H9 (cell line): ENCODE measurements around the gene SLC25A18. TPM values are rescaled to one million over a fixed set of nuclear protein-coding genes. Genes with fewer than 3 reads are reported as not detected.
"Not testable (repeated sequence)": the region's sequence is repeated elsewhere in the genome, so short reads cannot be mapped to it uniquely, and the experiment has no call there.

Experiments
- DNase-seq: peaks from one replicate; pipeline ENCODE4 v3.0.0-alpha.2; 2017
- H2AFZ ChIP-seq: one replicate; pipeline ENCODE4 v1.6.1; 2013; ENCODE audit warnings: mild to moderate bottlenecking, low read length, control low read depth, moderate library complexity
- H2AK5ac ChIP-seq: 2 replicates; pipeline ENCODE4 v1.6.1; 2013; ENCODE audit warnings: low read length, control low read depth, mixed read lengths; ENCODE audit not compliant: insufficient read length
- H2BK120ac ChIP-seq: one replicate; pipeline ENCODE4 v1.6.1; 2013; ENCODE audit warnings: low read depth, mild to moderate bottlenecking, low read length, control low read depth, inconsistent platforms; ENCODE audit not compliant: poor library complexity, severe bottlenecking
- H2BK12ac ChIP-seq: 2 replicates; pipeline ENCODE4 v1.6.1; 2013; ENCODE audit warnings: low read length, control low read depth, mixed read lengths, low read depth; ENCODE audit not compliant: insufficient read length
- H2BK15ac ChIP-seq: 2 replicates; pipeline ENCODE4 v1.6.1; 2013; ENCODE audit warnings: low read depth, low read length, control low read depth
- H2BK20ac ChIP-seq: one replicate; pipeline ENCODE4 v1.6.1; 2013; ENCODE audit warnings: low read depth, mild to moderate bottlenecking, low read length, control low read depth, inconsistent platforms; ENCODE audit not compliant: poor library complexity, severe bottlenecking
- H2BK5ac ChIP-seq: 2 replicates; pipeline ENCODE4 v1.6.1; 2013; ENCODE audit warnings: low read length, control low read depth, mixed read lengths; ENCODE audit not compliant: insufficient read length
- H3K14ac ChIP-seq: 2 replicates; pipeline ENCODE4 v1.6.1; 2013; ENCODE audit warnings: low read length, control low read depth; ENCODE audit not compliant: insufficient read depth
- H3K18ac ChIP-seq: 2 replicates; pipeline ENCODE4 v1.6.1; 2013; ENCODE audit warnings: low read depth, mild to moderate bottlenecking, mixed read lengths, low read length, control low read depth; ENCODE audit not compliant: insufficient read length
- H3K23ac ChIP-seq: 2 replicates; pipeline ENCODE4 v1.6.1; 2013; ENCODE audit warnings: low read length, control low read depth, mixed read lengths, low read depth; ENCODE audit not compliant: insufficient read length
- H3K23me2 ChIP-seq: 2 replicates; pipeline ENCODE4 v1.6.1; 2013; ENCODE audit warnings: low read depth, mild to moderate bottlenecking, mixed read lengths, low read length, control low read depth; ENCODE audit not compliant: insufficient read length, poor library complexity, severe bottlenecking
- H3K27ac ChIP-seq: 2 replicates; pipeline ENCODE4 v1.5.1; 2013; ENCODE audit warnings: low read length, control low read depth, mixed read lengths, low read depth; ENCODE audit not compliant: insufficient read length
- H3K27me3 ChIP-seq: 2 replicates; pipeline ENCODE4 v1.6.1; 2013; ENCODE audit warnings: low read length, control low read depth, inconsistent platforms; ENCODE audit not compliant: insufficient read depth
- H3K4ac ChIP-seq: 2 replicates; pipeline ENCODE4 v1.6.1; 2013; ENCODE audit warnings: low read depth, mild to moderate bottlenecking, control low read depth, inconsistent platforms, low read length, moderate library complexity
- H3K4me1 ChIP-seq: 2 replicates; pipeline ENCODE4 v1.6.1; 2013; ENCODE audit warnings: low read length, control low read depth, inconsistent platforms; ENCODE audit not compliant: insufficient read depth
- H3K4me2 ChIP-seq: 2 replicates; pipeline ENCODE4 v1.6.1; 2013; ENCODE audit warnings: low read length, control low read depth, mixed read lengths; ENCODE audit not compliant: insufficient read length, insufficient read depth
- H3K56ac ChIP-seq: 2 replicates; pipeline ENCODE4 v1.6.1; 2013; ENCODE audit warnings: low read depth, mild to moderate bottlenecking, mixed read lengths, low read length, control low read depth; ENCODE audit not compliant: insufficient read length
- H3K79me1 ChIP-seq: 2 replicates; pipeline ENCODE4 v1.6.1; 2013; ENCODE audit warnings: low read depth, mild to moderate bottlenecking, moderate library complexity, low read length, control low read depth, inconsistent platforms; ENCODE audit not compliant: insufficient read depth, poor library complexity, severe bottlenecking
- H3K79me2 ChIP-seq: 2 replicates; pipeline ENCODE4 v1.6.1; 2013; ENCODE audit warnings: low read length, control low read depth, inconsistent platforms; ENCODE audit not compliant: insufficient read depth
- H3K9ac ChIP-seq: 2 replicates; pipeline ENCODE4 v1.6.1; 2013; ENCODE audit warnings: low read length, control low read depth, mixed read lengths; ENCODE audit not compliant: insufficient read length; ENCODE audit errors: extremely low read depth
- H3K9me3 ChIP-seq: one replicate; pipeline ENCODE4 v1.6.1; 2013; ENCODE audit warnings: low read depth, low read length, inconsistent platforms; ENCODE audit not compliant: control insufficient read depth
- H3T11ph ChIP-seq: one replicate; pipeline ENCODE4 v1.6.1; 2013; ENCODE audit warnings: mild to moderate bottlenecking, low read length, control low read depth, inconsistent platforms
- H4K20me1 ChIP-seq: one replicate; pipeline ENCODE4 v1.6.1; 2013; ENCODE audit not compliant: control insufficient read depth, insufficient read length, insufficient read depth
- H4K5ac ChIP-seq: 2 replicates; pipeline ENCODE4 v1.6.1; 2013; ENCODE audit warnings: low read depth, mild to moderate bottlenecking, mixed read lengths, low read length, control low read depth; ENCODE audit not compliant: insufficient read length
- H4K8ac ChIP-seq: replicated peaks from 2 replicates; pipeline ENCODE4 v1.6.1; 2013; ENCODE audit warnings: low read length, control low read depth, mixed read lengths, low read depth; ENCODE audit not compliant: insufficient read length
- H4K91ac ChIP-seq: 2 replicates; pipeline ENCODE4 v1.6.1; 2013; ENCODE audit warnings: low read depth, mild to moderate bottlenecking, moderate library complexity, mixed read lengths, low read length, control low read depth; ENCODE audit not compliant: insufficient read length
- H3K27ac Mint-ChIP-seq, 3 experiments: 2 replicates in 2 of 3; 3 replicates in 1 of 3; pipeline ENCODE4 v1.8.0; 2020 to 2021; ENCODE audit warnings: mixed read lengths in 3 of 3, mild to moderate bottlenecking in 1 of 3, moderate library complexity in 1 of 3
- H3K27me3 Mint-ChIP-seq: 2 replicates; pipeline ENCODE4 v1.8.0; 2021; ENCODE audit warnings: low read depth, mild to moderate bottlenecking, moderate library complexity, mixed read lengths
- H3K36me3 Mint-ChIP-seq, 3 experiments: 2 replicates in 2 of 3; 3 replicates in 1 of 3; pipeline ENCODE4 v1.8.0; 2020 to 2021; ENCODE audit warnings: low read depth in 3 of 3, mixed read lengths in 3 of 3; ENCODE audit not compliant: insufficient read depth in 1 of 3
- H3K4me1 Mint-ChIP-seq, 2 experiments: 2 replicates each; pipeline ENCODE4 v1.8.0; 2020; ENCODE audit warnings: mixed read lengths in 2 of 2
- H3K4me3 Mint-ChIP-seq, 2 experiments: 2 replicates in 1 of 2; 3 replicates in 1 of 2; pipeline ENCODE4 v1.8.0; 2020 to 2021; ENCODE audit warnings: mild to moderate bottlenecking in 2 of 2, mixed read lengths in 2 of 2, moderate library complexity in 1 of 2
- H3K9me3 Mint-ChIP-seq, 2 experiments: 2 replicates in 1 of 2; 3 replicates in 1 of 2; pipeline ENCODE4 v1.8.0; 2020; ENCODE audit warnings: mild to moderate bottlenecking in 2 of 2, mixed read lengths in 2 of 2, moderate library complexity in 1 of 2
- WGBS: extraction: QIAGEN DNeasy Blood & Tissue Kit; methylation state at CpG from one replicate; pipeline ENCODE4 v1.1.7; 2013; ENCODE audit warnings: missing lambda C conversion rate, low lambda C conversion rate, mixed read lengths; ENCODE audit not compliant: insufficient read length; ENCODE audit errors: extremely low coverage; 5-methylcytosine and 5-hydroxymethylcytosine counted together
- total RNA-seq: library from RNA; stranded (reverse); gene quantifications from 2 replicates; pipeline ENCODE4 v1.2.1, GENCODE V29; 2021
- TF ChIP-seq, protein P1 (sequence below): fragments of 200-600 bp; sonication (generic); conservative IDR thresholded peaks from 3 replicates; pipeline ENCODE4 v1.8.0; 2021; ENCODE audit warnings: antibody characterized with exemption, mild to moderate bottlenecking

Gene SLC25A18
- total RNA-seq, 1 experiment from 2014 or later: 2.3 TPM

- H3K4me3 Mint-ChIP-seq: no peak overlapping the region
- no peak overlapping the region for H3K4ac ChIP-seq
- no peaks in the 10 kb centered on the region for H3K27me3 Mint-ChIP-seq
- H3K27ac ChIP-seq: no peak overlapping the region
- no peaks in the 10 kb centered on the region for H4K20me1 ChIP-seq
- H3K36me3 Mint-ChIP-seq: no peaks in the 10 kb centered on the region
- no peak overlapping the region for H3T11ph ChIP-seq
- H2BK5ac ChIP-seq: no peak overlapping the region
- no peak overlapping the region for H2BK12ac ChIP-seq
- H2BK20ac ChIP-seq: no peak overlapping the region
- no peaks in the 10 kb centered on the region for H3K9me3 Mint-ChIP-seq
- H2BK120ac ChIP-seq: no peak overlapping the region
- H4K8ac ChIP-seq: no peak overlapping the region
- no peak overlapping the region for H2AK5ac ChIP-seq
- H3K18ac ChIP-seq: no peak overlapping the region
- H2BK15ac ChIP-seq: no peak overlapping the region
- 0 out of 2 replicates have a peak, but pooled peaks cover 3% of the 10 kb centered on the region for H3K79me2 ChIP-seq
- no peak overlapping the region for H3K4me2 ChIP-seq
- H4K91ac ChIP-seq: no peak overlapping the region
- TF ChIP-seq, protein P1, sequence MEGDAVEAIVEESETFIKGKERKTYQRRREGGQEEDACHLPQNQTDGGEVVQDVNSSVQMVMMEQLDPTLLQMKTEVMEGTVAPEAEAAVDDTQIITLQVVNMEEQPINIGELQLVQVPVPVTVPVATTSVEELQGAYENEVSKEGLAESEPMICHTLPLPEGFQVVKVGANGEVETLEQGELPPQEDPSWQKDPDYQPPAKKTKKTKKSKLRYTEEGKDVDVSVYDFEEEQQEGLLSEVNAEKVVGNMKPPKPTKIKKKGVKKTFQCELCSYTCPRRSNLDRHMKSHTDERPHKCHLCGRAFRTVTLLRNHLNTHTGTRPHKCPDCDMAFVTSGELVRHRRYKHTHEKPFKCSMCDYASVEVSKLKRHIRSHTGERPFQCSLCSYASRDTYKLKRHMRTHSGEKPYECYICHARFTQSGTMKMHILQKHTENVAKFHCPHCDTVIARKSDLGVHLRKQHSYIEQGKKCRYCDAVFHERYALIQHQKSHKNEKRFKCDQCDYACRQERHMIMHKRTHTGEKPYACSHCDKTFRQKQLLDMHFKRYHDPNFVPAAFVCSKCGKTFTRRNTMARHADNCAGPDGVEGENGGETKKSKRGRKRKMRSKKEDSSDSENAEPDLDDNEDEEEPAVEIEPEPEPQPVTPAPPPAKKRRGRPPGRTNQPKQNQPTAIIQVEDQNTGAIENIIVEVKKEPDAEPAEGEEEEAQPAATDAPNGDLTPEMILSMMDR: no peak
- peaks cover 6 to 16% of the 10 kb centered on the region in 2 experiments for H3K4me1 Mint-ChIP-seq
- H3K23me2 ChIP-seq: peaks cover 6% of the 10 kb centered on the region
- DNase-seq: no peak
- no peak overlapping the region for H3K14ac ChIP-seq
- no peak overlapping the region for H2AFZ ChIP-seq
- no peak overlapping the region for H3K9ac ChIP-seq
- H3K27ac Mint-ChIP-seq: no peak overlapping the region
- no CpG with 5 or more reads among the region's 3 CpGs for WGBS
- H3K56ac ChIP-seq: no peak overlapping the region
- no peaks in the 10 kb centered on the region for H3K9me3 ChIP-seq
- H3K4me1 ChIP-seq: no peaks in the 10 kb centered on the region; the same call in 1 of the 2 replicates
- no peaks in the 10 kb centered on the region for H3K27me3 ChIP-seq
- no peak overlapping the region for H4K5ac ChIP-seq
- no peaks in the 10 kb centered on the region for H3K79me1 ChIP-seq
- H3K23ac ChIP-seq: no peak overlapping the region
These were observed 71.4 kb downstream of the SLC25A18 start for GRCh38 chr22:17634696-17635095.

DNA sequence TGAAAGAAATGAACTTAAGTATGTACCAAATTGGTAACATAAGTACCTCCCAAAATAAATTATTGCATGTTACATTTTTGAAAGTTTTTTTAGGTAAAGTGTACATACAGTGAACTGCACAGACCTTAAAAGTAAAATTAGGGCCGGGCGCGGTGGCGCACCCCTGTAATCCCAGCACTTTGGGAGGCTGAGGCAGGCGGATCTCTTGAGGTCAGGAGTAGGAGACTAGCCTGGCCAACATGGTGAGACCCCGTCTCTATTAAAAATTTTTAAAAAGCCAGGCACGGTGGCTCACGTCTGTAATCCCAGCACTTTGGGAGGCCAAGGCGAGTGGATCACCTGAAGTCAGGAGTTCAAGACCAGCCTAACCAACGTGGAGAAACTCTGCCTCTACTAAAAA lies 73.6 kb downstream of the SLC25A18 start:
- not testable (repeated sequence) for H3K4me2 ChIP-seq, H3K23me2 ChIP-seq, H3K79me2 ChIP-seq, H4K8ac ChIP-seq, H3K18ac ChIP-seq, H3K27me3 Mint-ChIP-seq, H2BK20ac ChIP-seq, H3K79me1 ChIP-seq, H4K91ac ChIP-seq, H3K56ac ChIP-seq, H2BK120ac ChIP-seq, H3K27me3 ChIP-seq, H3K9ac ChIP-seq, H3K4ac ChIP-seq, H3K4me3 Mint-ChIP-seq, H3K27ac ChIP-seq, H3K9me3 ChIP-seq, H2AK5ac ChIP-seq, H2AFZ ChIP-seq, H2BK15ac ChIP-seq, H3K36me3 Mint-ChIP-seq, H3K27ac Mint-ChIP-seq, H3K4me1 ChIP-seq, H2BK12ac ChIP-seq, H3K14ac ChIP-seq, H4K5ac ChIP-seq, H3K9me3 Mint-ChIP-seq, H3T11ph ChIP-seq, H2BK5ac ChIP-seq, H3K23ac ChIP-seq, DNase-seq, H4K20me1 ChIP-seq
- no CpG with 5 or more reads among the region's 10 CpGs for WGBS
- H3K4me1 Mint-ChIP-seq: peaks cover 6 to 18% of the 10 kb centered on the region in 2 experiments
